Peyer's patch (tissue), 4 donors: ENCODE measurements around the gene TRERF1. TPM values are rescaled to one million over a fixed set of nuclear protein-coding genes. Genes with fewer than 3 reads are reported as not detected.

Experiments
- DNase-seq, 3 donors: peaks; one replicate each; pipeline ENCODE4 v3.0.0-alpha.2; 2017 to 2019
- H3K27ac ChIP-seq, 4 donors: fragments of 200-600 bp; sonication (generic); one replicate each; pipeline ENCODE4 v1.5.1; 2016 to 2019
- H3K27me3 ChIP-seq, 2 donors: fragments of 200-600 bp; sonication (generic); one replicate each; pipeline ENCODE4 v1.5.1; 2019
- H3K36me3 ChIP-seq, 3 donors: fragments of 200-600 bp; sonication (generic); one replicate each; pipeline ENCODE4 v1.5.1; 2016 to 2019
- H3K4me1 ChIP-seq, 4 donors: fragments of 200-600 bp; sonication (generic); one replicate each; pipeline ENCODE4 v1.5.1; 2016 to 2019
- H3K4me3 ChIP-seq, 4 donors: fragments of 200-600 bp; sonication (generic); 1 replicate in 3 of 4; 2 replicates in 1 of 4; pipeline ENCODE4 v1.5.1; 2016 to 2019; ENCODE audit warnings: mild to moderate bottlenecking in 1 of 4
- H3K9me3 ChIP-seq, 4 donors: fragments of 200-600 bp; sonication (generic); one replicate each; pipeline ENCODE4 v1.5.1; 2016 to 2019; ENCODE audit warnings: mild to moderate bottlenecking in 1 of 4
- CTCF ChIP-seq, 6 experiments: fragments of 450-650 bp in 4 of 6; fragments of 200-600 bp in 2 of 6; sonication (generic) in 1 of 6; IDR thresholded peaks; one replicate each; pipeline ENCODE4 v1.5.1; 2017 to 2019; ENCODE audit warnings: antibody characterized with exemption in 6 of 6, mild to moderate bottlenecking in 3 of 6, moderate library complexity in 1 of 6
- POLR2A ChIP-seq, 2 donors: fragments of 450-650 bp; IDR thresholded peaks; one replicate each; pipeline ENCODE4 v1.5.1; 2017; ENCODE audit warnings: antibody characterized with exemption in 2 of 2, mild to moderate bottlenecking in 2 of 2, moderate library complexity in 2 of 2
- total RNA-seq, 4 donors: library from RNA; depleted of rRNA; stranded (reverse); fragments of >200 nt; gene quantifications; one replicate each; pipeline ENCODE4 v1.1.0, GENCODE V29; 2016

Gene TRERF1
- total RNA-seq, 4 donors from 2014 or later, result 4.6 to 28.1 (median 8.5) TPM

- TF ChIP-seq CTCF (IDR thresholded peaks at IDR 0.05), result no peak
- no peak for TF ChIP-seq POLR2A (IDR thresholded peaks at IDR 0.05)
- no peak for DNase-seq
These were observed 274.0 kb downstream of the TRERF1 start for GRCh38 chr6:42177514-42178364.

DNA sequence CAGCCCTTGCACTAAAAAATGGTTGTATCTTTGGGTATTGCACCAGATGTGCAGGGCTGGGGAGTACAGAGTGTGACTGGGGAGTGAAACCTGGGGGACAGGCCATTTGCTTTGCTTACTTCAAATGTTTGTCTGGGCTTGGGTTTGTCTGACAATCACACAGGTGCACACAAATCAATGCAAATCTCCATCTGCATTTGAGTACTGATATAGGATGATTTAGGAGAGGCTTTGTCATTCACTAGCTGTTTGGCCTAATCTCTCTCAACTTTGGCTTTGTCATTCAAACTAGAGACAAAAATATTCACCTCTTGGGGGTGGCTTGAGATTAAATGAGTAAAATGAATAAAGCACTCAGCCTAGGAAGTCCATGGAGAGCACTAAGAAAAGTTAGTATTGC is 274.7 kb downstream of the TRERF1 start:
- no peak for DNase-seq
- Histone ChIP-seq H3K36me3 (no peaks in the 10 kb centered on the region), H3K4me3 (no peak overlapping the region), H3K27me3 (no peaks in the 10 kb centered on the region), H3K27ac (no peak overlapping the region), H3K4me1 (peaks cover 0 to 6% (median 0%) of the 10 kb centered on the region in 4 donors), H3K9me3 (no peaks in the 10 kb centered on the region)
- TF ChIP-seq POLR2A (IDR thresholded peaks at IDR 0.05) (no peak), CTCF (IDR thresholded peaks at IDR 0.05) (no peak)

More at GRCh38 chr6:42177514-42178364, 274.0 kb downstream of the TRERF1 start:
- no peaks in the 10 kb centered on the region for H3K36me3 ChIP-seq
- H3K27me3 ChIP-seq, result no peaks in the 10 kb centered on the region
- H3K4me3 ChIP-seq, result no peak overlapping the region
- H3K27ac ChIP-seq, result no peak overlapping the region
- no peaks in the 10 kb centered on the region for H3K9me3 ChIP-seq
- H3K4me1 ChIP-seq, result peaks cover 0 to 6% (median 0%) of the 10 kb centered on the region in 4 donors

DNA sequence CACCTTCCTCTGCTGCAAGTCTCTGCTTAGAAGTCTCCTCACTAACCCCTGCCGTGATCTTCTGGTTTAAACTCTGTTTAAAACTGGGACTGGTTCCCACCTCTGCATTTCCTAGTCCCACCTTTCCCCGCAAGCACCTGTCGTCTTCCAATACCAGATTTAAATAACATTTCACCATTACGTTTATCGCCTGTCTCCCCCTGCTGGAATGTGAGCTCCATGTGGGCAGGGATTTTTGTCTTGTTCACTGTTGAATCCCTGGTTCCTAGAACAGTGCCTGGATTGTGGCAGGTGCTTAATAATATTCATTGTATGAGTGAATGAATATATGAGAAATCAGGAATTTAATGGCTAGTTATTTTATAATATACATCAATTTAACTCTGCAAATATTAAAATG is 275.9 kb downstream of the TRERF1 start:
- Histone ChIP-seq H3K36me3 (no peaks in the 10 kb centered on the region), H3K27ac (no peak overlapping the region), H3K27me3 (no peaks in the 10 kb centered on the region), H3K4me3 (no peak overlapping the region), H3K9me3 (no peaks in the 10 kb centered on the region), H3K4me1 (peaks cover 0 to 6% (median 0%) of the 10 kb centered on the region in 4 donors)
- TF ChIP-seq POLR2A (IDR thresholded peaks at IDR 0.05), result no peak
- TF ChIP-seq CTCF (IDR thresholded peaks at IDR 0.05), result peak in 1 of 6 experiments; percentile 17
- DNase-seq, result no peak

Other genes starting within 250 kb of the TRERF1 start
- 10 to 100 TPM; 14.3 to 24.5 (median 23.0) TPM for gene MRPS10, start 234.1 kb downstream of the TRERF1 start, total RNA-seq
- gene UBR2, start 112.1 kb upstream of the TRERF1 start, total RNA-seq, result 10 to 100 TPM; 36.4 to 51.2 (median 41.1) TPM